GM19193 (cell line): ENCODE measurements around the gene ITLN1.

ENCODE experiments used
- POLR2A ChIP-seq: IDR thresholded peaks from 4 replicates; pipeline ENCODE4 v1.6.1; 2011; ENCODE audit not compliant: insufficient read depth, insufficient read length; ENCODE audit errors: extremely low read depth

The ITLN1 gene

GRCh38 chr1:160885042-160885441, at the start of gene ITLN1:
Gene ITLN1 (minus strand): TSS chr1:160885180. CDS start chr1:160884877, 303 bp downstream.
- TF ChIP-seq POLR2A, result no peak

- TF ChIP-seq POLR2A, result no peak
These were observed 40.8 kb upstream of the ITLN1 start for GRCh38 chr1:160925652-160926244.

GRCh38 chr1:160924791-160925651, 40.0 kb upstream of the ITLN1 start:
- TF ChIP-seq POLR2A, result no peak

- no peak for TF ChIP-seq POLR2A
These were observed 31.7 kb upstream of the ITLN1 start for GRCh38 chr1:160916666-160917065.

- no peak for TF ChIP-seq POLR2A
These were observed 26.9 kb upstream of the ITLN1 start for GRCh38 chr1:160911925-160912324.

DNA sequence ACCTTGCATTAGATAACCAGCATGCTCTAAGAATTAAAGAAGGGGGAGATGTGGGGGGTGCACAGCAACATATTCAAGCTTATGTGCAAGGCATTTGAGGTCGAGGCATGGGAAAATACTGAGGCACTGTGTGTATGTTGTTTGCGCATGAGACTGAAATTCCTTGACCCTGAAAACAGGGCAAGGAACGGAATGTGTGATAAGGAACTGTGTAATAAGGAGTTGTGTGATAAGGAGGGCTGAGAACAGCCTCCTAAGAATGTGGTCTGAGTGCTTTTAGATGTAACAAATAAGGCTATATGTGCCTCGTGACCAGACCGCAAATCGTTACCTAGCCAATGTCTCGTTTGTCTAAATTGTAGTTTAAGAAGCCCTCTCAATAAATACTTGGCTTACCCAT, 26.5 kb upstream of the ITLN1 start:
- TF ChIP-seq POLR2A, result no peak

DNA sequence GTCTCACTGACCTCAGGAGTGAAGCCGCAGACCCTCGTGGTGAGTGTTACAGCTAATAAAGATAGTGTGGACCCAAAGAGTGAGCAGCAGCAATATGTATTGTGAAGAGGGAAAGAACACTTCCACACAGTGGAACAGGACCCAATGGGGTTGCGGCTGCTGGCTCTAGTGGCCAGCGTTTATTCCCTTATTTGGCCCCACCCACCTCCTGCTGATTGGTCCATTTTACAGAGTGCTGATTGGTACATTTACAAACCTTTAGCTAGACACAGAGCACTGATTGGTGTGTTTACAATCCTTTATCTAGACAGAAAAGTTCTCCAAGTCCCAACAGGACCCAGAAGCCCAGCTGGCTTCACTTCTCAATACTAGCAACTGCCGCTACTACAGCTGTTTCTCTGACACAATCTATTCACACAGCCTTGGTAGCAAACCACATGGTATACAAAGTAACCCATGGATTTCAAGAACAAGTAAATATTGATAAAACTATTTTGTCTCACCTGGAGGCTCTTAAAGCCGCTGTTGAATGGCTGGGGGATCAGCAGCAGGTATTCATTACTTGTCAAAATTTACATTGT, 25.3 kb upstream of the ITLN1 start:
- no peak for TF ChIP-seq POLR2A

- no peak for TF ChIP-seq POLR2A
These were observed 23.0 kb upstream of the ITLN1 start for GRCh38 chr1:160907976-160908375.

DNA sequence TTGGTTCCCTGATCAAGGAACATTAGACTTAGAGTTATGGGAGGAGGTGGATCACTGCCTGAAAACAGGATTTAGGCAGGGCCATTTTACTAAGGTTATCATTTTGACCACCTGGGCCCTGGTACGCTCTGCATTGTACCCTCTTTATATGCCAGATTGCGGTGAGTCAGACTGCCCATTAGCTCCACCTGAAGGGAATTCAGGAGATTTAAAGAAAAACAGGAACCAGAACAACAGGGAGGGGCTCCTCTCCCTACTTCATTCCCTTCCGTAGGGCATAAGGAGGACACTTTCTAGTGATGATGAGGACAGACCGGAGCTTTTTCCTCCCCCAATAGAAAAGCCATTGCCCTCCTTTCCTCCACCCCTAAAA, 20.6 kb upstream of the ITLN1 start:
- no peak for TF ChIP-seq POLR2A

- TF ChIP-seq POLR2A, result no peak
These were observed 20.0 kb upstream of the ITLN1 start for GRCh38 chr1:160904783-160905616.

- TF ChIP-seq POLR2A, result no peak
These were observed 16.8 kb upstream of the ITLN1 start for GRCh38 chr1:160901768-160902167.

DNA sequence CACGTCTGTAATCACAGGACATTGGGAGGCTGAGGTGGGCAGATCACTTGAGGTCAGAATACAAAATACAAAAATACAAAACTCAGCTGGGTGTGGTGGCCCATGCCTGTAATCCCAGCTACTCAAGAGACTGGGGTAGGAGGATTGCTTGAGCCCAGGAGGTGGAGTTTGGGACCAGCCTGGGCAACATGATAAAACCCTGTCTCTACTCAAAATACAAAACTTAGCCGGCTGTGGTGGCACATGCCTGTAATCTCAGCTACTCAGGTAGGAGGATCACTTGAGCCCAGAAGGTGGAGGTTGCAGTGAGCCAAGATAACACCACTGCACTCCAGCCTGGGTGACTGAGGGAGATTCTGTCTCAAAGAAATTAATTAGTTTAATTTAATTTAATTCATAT, 6.5 kb upstream of the ITLN1 start:
- TF ChIP-seq POLR2A, result no peak

DNA sequence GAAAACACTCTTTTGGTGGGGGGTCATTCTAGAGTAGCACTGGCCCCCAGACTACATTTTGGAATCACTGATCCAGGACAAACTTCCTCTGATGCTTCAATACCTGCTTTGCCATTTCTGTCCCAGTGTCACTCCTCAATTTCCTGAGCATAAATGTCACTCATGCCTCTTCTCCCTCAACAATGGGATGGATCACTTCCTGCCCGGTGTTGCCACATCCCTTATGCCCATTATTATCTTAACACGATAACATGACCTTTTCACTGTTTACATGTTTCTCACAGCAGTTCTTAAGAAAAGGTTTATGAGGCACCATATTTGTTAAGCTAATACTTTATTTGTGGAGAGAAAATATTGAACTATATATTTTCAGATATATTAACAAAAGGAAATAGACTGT, 3.9 kb upstream of the ITLN1 start:
- TF ChIP-seq POLR2A, result no peak

DNA sequence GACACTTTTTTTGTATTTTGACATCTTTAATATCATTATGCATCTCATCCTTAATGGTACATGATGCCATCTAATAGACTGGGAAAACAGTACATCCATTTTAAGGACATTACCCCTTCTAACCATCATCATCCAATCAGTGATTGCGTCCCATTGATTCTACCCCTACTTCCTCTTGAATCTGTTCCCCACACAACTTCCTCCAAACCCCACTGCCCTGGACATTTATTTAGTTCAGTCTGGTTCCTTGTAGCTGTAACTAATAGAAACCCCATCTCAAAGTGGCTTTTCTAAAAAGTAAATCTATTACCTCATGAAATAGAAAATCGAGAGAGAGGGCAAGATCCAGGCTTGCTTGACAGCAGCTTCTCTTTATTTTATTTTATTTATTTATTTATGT, 2.1 kb upstream of the ITLN1 start:
- TF ChIP-seq POLR2A, result no peak

- TF ChIP-seq POLR2A, result no peak
These were observed 401 bp downstream of the ITLN1 start for GRCh38 chr1:160884579-160884978.
